GM12801 (cell line): ENCODE data around the gene TMEM53.

ENCODE experiments used
- CTCF ChIP-seq: IDR thresholded peaks from one replicate; pipeline ENCODE4 v1.5.1; 2011; ENCODE audit warnings: control low read depth; ENCODE audit not compliant: insufficient read length; ENCODE audit errors: extremely low read depth

The TMEM53 gene

DNA sequence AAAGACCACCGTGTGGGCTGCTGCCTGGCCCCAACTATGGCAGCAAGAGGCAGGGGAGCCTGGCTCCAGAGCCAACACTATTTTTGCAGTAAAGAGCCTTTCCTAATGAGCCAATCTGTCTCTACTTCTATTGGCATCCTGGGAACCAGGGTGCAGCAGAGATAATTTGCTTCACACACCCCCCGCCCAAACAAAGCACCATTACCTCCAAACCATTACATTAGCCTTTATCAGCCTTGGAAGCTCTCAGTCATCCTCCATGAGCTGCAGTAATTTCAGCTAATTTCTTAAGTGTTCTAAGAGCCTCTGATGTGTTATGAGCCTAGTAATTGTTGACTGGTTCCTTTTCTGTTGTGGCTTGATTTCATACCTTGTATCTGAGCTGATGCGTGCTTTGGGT lies 21.8 kb upstream of the TMEM53 start:
- no peak for TF ChIP-seq CTCF

DNA sequence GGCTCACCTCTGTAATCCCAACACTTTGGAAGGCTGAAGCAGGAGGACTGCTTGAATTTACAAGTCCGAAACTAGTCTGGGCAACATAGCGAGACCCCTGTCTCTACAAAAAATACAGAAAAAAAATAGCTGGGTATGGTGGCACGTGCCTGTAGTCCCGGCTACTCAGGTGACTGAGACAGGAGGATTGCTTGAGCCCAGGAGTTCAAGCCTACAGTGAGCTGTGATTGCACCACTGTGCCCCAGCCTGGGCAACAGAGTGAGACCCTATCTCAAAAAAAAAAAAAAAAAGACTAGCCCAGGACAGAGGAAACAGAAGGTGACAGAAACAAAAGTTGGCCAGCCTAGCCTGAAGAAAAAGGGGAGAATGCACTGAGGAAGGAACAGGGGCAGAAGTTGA lies 21.4 kb upstream of the TMEM53 start:
- TF ChIP-seq CTCF: no peak

DNA sequence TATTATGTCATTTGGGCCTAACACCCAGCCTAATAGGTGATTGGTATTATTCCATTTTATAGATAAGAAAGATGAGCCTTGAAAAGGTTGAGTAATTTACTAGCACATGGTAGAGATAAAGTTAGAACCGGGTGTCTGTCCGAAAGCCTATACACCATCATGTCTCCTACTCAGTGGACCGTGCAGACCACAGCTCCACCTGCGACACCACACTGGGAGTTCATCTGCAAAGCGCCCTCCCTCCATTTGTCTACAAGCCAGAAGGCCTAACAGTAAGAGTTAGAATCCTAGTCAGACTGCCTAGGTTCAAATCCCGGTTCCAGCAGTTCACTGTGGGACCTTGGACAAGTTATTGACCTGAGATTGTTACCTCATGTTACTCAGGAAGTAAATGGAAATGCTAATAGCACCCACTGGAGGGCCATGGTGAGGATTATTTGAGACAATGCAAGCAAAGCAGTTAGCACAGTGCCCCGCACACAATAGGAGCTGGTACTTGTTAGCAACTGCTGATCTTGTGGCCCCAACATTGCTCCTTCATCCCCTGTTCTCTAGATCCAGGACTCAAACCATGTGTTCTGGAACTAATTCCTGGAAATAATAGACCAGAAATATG lies 20.7 kb upstream of the TMEM53 start:
- TF ChIP-seq CTCF: no peak

- no peak for TF ChIP-seq CTCF
These were observed 19.6 kb upstream of the TMEM53 start for GRCh38 chr1:44693900-44694299.

- no peak for TF ChIP-seq CTCF
These were observed 18.9 kb upstream of the TMEM53 start for GRCh38 chr1:44693159-44693558.

- no peak for TF ChIP-seq CTCF
These were observed 15.1 kb upstream of the TMEM53 start for GRCh38 chr1:44689447-44689765.

DNA sequence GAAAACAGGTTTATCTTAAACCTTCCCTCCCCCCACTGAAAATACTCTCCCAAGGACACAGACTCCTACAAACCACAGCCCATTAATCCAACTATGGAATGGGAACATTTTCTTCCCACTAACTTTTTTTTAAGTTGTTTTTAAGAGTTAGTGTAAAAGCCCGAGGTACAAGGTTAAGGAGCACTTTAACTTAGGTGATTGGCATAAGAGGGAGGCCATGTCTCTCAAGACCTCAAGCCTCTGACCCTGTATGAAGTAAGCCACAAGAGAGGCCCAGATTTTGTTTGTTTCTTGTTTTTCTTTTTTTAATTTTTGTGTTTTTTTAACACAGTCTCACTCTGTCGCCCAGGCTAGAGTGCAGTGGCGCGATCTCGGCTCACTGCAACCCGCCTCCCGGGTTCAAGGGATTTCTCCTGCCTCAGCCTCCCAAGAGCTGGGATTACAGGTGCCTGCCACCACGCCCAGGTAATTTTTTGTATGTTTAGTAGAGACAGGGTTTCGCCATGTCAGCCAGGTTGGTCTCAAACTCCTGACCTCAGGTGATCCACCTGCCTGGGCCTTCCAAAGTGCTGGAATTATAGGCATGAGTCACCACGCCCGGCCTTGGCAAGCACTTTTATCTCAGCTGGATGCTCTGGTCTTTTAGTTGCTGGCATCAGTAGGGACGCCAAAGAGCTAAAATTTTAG lies 14.6 kb upstream of the TMEM53 start:
- no peak for TF ChIP-seq CTCF

GRCh38 chr1:44685881-44686280 lies 11.6 kb upstream of the TMEM53 start:
- no peak for TF ChIP-seq CTCF
